ENCODE measurements around the gene RAB26. TPM values are rescaled to one million over a fixed set of nuclear protein-coding genes. Genes with fewer than 3 reads are reported as not detected.
A peak's percentile ranks its signal among the peaks of the same experiment; 100 is the strongest.

Gene RAB26
- total RNA-seq, 3 donors from 2014 or later = 3.5 to 3.9 TPM; not detected in 1

DNA sequence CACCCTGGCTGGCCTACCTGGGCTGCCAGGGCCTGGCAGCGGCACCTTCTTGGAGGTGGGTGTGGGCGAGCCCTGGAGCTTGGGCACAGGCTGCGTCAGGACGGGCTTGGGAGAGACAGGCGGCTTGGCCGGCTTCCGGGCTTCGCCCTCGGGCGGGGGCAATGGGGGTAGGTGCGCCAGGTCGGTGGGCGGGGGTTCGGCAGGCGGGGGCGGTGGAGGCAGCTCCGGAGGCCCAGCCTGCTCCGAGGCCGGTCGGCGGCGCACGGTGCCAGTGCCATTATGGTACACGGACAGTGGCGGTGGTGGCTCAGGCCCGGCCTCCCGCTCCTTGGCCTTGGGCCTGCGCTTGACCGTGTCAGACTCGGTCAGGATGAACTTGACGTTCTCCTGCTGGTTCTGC is 31.2 kb downstream of the RAB26 start:
- H3K27me3 ChIP-seq = no peaks in the 10 kb centered on the region
- DNase-seq (ENCODE audit: low spot score in 2 of 2) = no peak
- intact Hi-C loops (cut with DNase I; ENCODE audit: low total_unique reads) = no loop called here
- TF ChIP-seq POLR2A (IDR thresholded peaks at IDR 0.05) (no peak), POLR2AphosphoS5 (IDR thresholded peaks at IDR 0.05) (no peak)
- TF ChIP-seq, protein P1, sequence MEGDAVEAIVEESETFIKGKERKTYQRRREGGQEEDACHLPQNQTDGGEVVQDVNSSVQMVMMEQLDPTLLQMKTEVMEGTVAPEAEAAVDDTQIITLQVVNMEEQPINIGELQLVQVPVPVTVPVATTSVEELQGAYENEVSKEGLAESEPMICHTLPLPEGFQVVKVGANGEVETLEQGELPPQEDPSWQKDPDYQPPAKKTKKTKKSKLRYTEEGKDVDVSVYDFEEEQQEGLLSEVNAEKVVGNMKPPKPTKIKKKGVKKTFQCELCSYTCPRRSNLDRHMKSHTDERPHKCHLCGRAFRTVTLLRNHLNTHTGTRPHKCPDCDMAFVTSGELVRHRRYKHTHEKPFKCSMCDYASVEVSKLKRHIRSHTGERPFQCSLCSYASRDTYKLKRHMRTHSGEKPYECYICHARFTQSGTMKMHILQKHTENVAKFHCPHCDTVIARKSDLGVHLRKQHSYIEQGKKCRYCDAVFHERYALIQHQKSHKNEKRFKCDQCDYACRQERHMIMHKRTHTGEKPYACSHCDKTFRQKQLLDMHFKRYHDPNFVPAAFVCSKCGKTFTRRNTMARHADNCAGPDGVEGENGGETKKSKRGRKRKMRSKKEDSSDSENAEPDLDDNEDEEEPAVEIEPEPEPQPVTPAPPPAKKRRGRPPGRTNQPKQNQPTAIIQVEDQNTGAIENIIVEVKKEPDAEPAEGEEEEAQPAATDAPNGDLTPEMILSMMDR (IDR thresholded peaks at IDR 0.05) = no peak
- H3K36me3 ChIP-seq = peaks cover 4% of the 10 kb centered on the region
- no peaks in the 10 kb centered on the region for H3K9me3 ChIP-seq
- H3K27ac ChIP-seq = no peak overlapping the region
- no peaks in the 10 kb centered on the region for H3K4me1 ChIP-seq
- peak overlapping the region in 1 of 3 donors; percentile 11 for H3K4me3 ChIP-seq

DNA sequence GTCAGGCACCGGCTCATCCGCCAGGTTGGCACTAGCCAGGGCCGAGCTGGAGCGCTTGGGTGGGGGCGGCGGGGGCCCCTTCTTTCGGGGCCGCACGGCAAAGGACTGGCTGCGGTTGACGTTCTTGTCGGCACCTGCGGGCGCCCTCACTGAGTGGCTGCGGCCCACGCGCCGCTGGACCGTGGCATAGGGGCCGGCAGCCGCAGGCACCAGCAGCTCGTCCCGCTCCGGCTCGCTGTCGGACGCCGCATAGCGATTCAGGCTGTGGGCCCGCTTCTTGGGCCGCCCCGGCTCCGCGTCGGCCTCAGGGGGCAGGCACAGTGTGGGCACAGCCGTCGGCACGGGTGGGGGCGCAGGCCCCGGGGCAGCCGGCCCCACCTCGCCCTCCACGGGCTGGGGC is 32.0 kb downstream of the RAB26 start:
- H3K9me3 ChIP-seq = no peaks in the 10 kb centered on the region
- intact Hi-C loops (cut with DNase I; ENCODE audit: low total_unique reads) = no loop called here
- no peak for DNase-seq (ENCODE audit: low spot score in 2 of 2)
- no peaks in the 10 kb centered on the region for H3K27me3 ChIP-seq
- H3K4me1 ChIP-seq = no peaks in the 10 kb centered on the region
- no peak overlapping the region for H3K27ac ChIP-seq
- peaks cover 2% of the 10 kb centered on the region for H3K36me3 ChIP-seq
- no peak overlapping the region for H3K4me3 ChIP-seq
- no peak for TF ChIP-seq POLR2A (IDR thresholded peaks at IDR 0.05)
- TF ChIP-seq, protein P1 (IDR thresholded peaks at IDR 0.05) = no peak
- no peak for TF ChIP-seq POLR2AphosphoS5 (IDR thresholded peaks at IDR 0.05)

DNA sequence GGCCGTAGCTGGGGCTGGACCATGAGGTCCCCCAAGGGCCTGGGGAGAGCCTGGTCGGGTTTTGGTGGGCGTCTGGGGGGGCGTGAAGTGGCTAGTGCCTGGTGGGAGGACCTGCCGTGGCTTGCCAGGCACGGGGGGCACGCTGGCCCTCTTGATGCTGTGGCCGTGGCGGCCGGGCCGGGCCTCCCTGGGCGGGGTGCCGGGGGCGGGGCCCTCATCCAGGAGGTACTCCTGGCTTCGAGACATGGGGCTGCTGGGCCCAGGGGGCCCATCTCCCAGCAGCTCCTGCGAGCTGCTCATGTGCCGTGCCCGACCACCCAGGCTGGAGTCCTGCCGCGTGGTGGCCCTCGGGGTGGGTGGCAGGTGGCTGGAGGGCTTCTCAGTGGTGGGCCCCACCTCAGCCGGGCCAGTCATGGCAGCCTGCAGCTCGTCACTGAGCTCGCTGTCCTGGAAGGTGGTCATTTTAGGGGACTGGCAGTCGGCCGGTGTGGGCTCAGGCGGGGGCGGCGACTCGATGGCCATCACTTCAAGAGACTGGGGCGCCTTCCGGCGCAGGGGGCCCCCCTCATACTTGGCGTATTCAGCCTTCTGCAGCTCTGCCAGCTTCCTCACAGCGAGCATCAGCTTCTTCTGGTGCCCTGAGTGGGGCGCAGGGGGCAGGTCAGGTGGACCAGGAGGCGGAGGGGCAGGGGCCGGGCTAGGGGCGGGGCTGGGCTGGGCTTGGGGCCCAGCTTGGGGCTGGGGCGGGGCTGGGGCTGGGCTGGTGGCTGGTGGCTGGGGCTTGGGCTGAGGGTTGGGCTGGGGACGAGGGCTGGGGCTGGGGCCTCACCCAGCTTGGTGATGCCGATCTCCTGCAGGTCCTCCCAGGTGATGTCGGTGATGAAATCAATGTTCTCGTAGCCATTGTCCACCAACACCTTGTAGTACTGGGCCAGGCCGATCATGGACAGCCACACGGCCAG is 32.8 kb downstream of the RAB26 start:
- H3K36me3 ChIP-seq = no peaks in the 10 kb centered on the region
- no peak overlapping the region for H3K4me3 ChIP-seq
- H3K9me3 ChIP-seq = no peaks in the 10 kb centered on the region
- no peak for TF ChIP-seq POLR2A (IDR thresholded peaks at IDR 0.05)
- TF ChIP-seq, protein P1 (IDR thresholded peaks at IDR 0.05) = no peak
- no peak for TF ChIP-seq POLR2AphosphoS5 (IDR thresholded peaks at IDR 0.05)
- intact Hi-C loops (cut with DNase I; ENCODE audit: low total_unique reads) = no loop called here
- H3K4me1 ChIP-seq = no peaks in the 10 kb centered on the region
- DNase-seq (ENCODE audit: low spot score in 2 of 2) = no peak
- no peaks in the 10 kb centered on the region for H3K27me3 ChIP-seq
- no peak overlapping the region for H3K27ac ChIP-seq

DNA sequence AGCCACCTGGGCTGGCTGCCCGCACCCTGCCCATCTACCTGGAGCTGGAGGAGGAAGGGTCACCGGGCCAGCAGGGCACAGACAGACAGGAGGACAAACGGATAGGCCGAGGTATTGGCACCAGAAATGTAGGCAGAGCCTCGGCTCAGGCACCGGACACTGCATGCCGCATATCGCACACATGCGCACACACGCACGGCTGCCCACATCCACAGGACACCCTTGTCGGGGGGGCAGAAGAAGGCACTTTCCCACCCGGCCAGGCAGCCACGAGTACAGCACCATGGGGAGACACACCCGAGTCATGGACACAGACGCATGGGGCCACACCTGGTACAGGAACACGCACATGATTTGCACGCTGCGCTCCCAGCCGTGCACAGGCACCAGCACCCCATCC is 33.5 kb downstream of the RAB26 start:
- intact Hi-C loops (cut with DNase I; ENCODE audit: low total_unique reads) = no loop called here
- no peaks in the 10 kb centered on the region for H3K4me1 ChIP-seq
- H3K9me3 ChIP-seq = no peaks in the 10 kb centered on the region
- no peak for DNase-seq (ENCODE audit: low spot score in 2 of 2)
- TF ChIP-seq POLR2A (IDR thresholded peaks at IDR 0.05) (no peak), POLR2AphosphoS5 (IDR thresholded peaks at IDR 0.05) (no peak)
- TF ChIP-seq, protein P1 (IDR thresholded peaks at IDR 0.05) = no peak
- no peaks in the 10 kb centered on the region for H3K27me3 ChIP-seq
- no peak overlapping the region for H3K27ac ChIP-seq
- no peak overlapping the region for H3K4me3 ChIP-seq
- H3K36me3 ChIP-seq = no peaks in the 10 kb centered on the region

DNA sequence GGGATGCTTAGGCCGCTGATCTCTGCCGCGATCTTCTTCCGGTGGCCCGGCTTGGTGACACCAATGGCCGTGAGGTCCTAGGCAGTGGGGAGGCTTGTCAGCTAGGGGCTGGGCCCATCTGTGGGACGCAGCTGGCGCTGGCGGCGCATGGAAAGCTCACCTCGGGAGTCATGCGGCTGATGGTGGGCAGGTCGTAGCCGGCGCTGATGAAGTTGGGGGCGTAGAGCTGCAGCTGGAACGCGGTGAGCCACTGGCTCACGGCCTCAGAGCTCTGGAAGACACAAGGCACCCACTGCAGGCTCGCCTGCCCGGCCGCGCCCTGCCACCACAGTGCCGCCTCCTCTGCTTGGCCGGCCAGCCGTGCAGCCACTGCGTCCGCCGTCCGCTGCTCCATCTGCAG is 35.2 kb downstream of the RAB26 start:
- no peak overlapping the region for H3K4me3 ChIP-seq
- H3K9me3 ChIP-seq = no peaks in the 10 kb centered on the region
- DNase-seq (ENCODE audit: low spot score in 2 of 2) = no peak
- H3K27me3 ChIP-seq = no peaks in the 10 kb centered on the region
- TF ChIP-seq, protein P1 (IDR thresholded peaks at IDR 0.05) = no peak
- no peak for TF ChIP-seq POLR2A (IDR thresholded peaks at IDR 0.05)
- TF ChIP-seq POLR2AphosphoS5 (IDR thresholded peaks at IDR 0.05) = no peak
- H3K4me1 ChIP-seq = no peaks in the 10 kb centered on the region
- intact Hi-C loops (cut with DNase I; ENCODE audit: low total_unique reads) = no loop called here
- no peaks in the 10 kb centered on the region for H3K36me3 ChIP-seq
- no peak overlapping the region for H3K27ac ChIP-seq

All from breast epithelium (tissue), 4 donors.